ENCODE measurements around the gene LGALS8. TPM values are rescaled to one million over a fixed set of nuclear protein-coding genes. Genes with fewer than 3 reads are reported as not detected.

Gene LGALS8
- total RNA-seq, 2 donors from 2014 or later: 11.4 to 15.0 TPM

- Histone ChIP-seq H3K9ac (ENCODE audit: extremely low read depth, low read length, poor library complexity, severe bottlenecking) (no peak overlapping the region), H3K4me3 (ENCODE audit: low read length) (no peak overlapping the region), H3K27ac (ENCODE audit: low read depth, low read length) (no peak overlapping the region), H3K4me1 (ENCODE audit: control insufficient read depth, insufficient read depth, low read length) (no peaks in the 10 kb centered on the region), H3K9me3 (ENCODE audit: control insufficient read depth, low read length) (no peaks in the 10 kb centered on the region), H3K27me3 (ENCODE audit: control insufficient read depth, insufficient read depth, low read length, poor library complexity, severe bottlenecking) (no peaks in the 10 kb centered on the region), H3K36me3 (ENCODE audit: control insufficient read depth, insufficient read depth, low read length) (no peaks in the 10 kb centered on the region)
- no peak overlapping the region for H3K27ac Mint-ChIP-seq
- peaks cover 11% of the 10 kb centered on the region for H3K4me1 Mint-ChIP-seq
- H3K4me3 Mint-ChIP-seq: no peak overlapping the region
- H3K9me3 Mint-ChIP-seq: no peaks in the 10 kb centered on the region
- DNase-seq: no peak
- 95% methylated on average over 4 to 6 of the region's 6 CpGs for WGBS, 2 experiments (ENCODE audit: insufficient coverage in 1 of 2, insufficient read length in 1 of 2)
- no peaks in the 10 kb centered on the region for H3K27me3 Mint-ChIP-seq (ENCODE audit: insufficient read depth)
- H3K36me3 Mint-ChIP-seq (ENCODE audit: low read depth): no peaks in the 10 kb centered on the region
- TF ChIP-seq CTCF (conservative IDR thresholded peaks at IDR 0.05): no peak
These were observed 15.2 kb upstream of the LGALS8 start for GRCh38 chr1:236508593-236509027.

GRCh38 chr1:236509203-236509602, 14.6 kb upstream of the LGALS8 start:
- Histone ChIP-seq H3K4me3 (ENCODE audit: low read length) (no peak overlapping the region), H3K27ac (ENCODE audit: low read depth, low read length) (no peak overlapping the region), H3K4me1 (ENCODE audit: control insufficient read depth, insufficient read depth, low read length) (no peaks in the 10 kb centered on the region), H3K36me3 (ENCODE audit: control insufficient read depth, insufficient read depth, low read length) (no peaks in the 10 kb centered on the region), H3K9me3 (ENCODE audit: control insufficient read depth, low read length) (no peaks in the 10 kb centered on the region), H3K27me3 (ENCODE audit: control insufficient read depth, insufficient read depth, low read length, poor library complexity, severe bottlenecking) (no peaks in the 10 kb centered on the region), H3K9ac (ENCODE audit: extremely low read depth, low read length, poor library complexity, severe bottlenecking) (no peak overlapping the region)
- Mint-ChIP-seq H3K4me1 (peaks cover 10% of the 10 kb centered on the region), H3K27ac (no peak overlapping the region), H3K36me3 (ENCODE audit: low read depth) (no peaks in the 10 kb centered on the region), H3K9me3 (no peaks in the 10 kb centered on the region), H3K4me3 (no peak overlapping the region), H3K27me3 (ENCODE audit: insufficient read depth) (no peaks in the 10 kb centered on the region)
- WGBS, 2 experiments (ENCODE audit: insufficient coverage in 1 of 2, insufficient read length in 1 of 2): 94% methylated on average over 1 of the region's 1 CpG; no CpG with 5 or more reads in 1 of the 2 experiments
- TF ChIP-seq CTCF (conservative IDR thresholded peaks at IDR 0.05): no peak
- DNase-seq: no peak

DNA sequence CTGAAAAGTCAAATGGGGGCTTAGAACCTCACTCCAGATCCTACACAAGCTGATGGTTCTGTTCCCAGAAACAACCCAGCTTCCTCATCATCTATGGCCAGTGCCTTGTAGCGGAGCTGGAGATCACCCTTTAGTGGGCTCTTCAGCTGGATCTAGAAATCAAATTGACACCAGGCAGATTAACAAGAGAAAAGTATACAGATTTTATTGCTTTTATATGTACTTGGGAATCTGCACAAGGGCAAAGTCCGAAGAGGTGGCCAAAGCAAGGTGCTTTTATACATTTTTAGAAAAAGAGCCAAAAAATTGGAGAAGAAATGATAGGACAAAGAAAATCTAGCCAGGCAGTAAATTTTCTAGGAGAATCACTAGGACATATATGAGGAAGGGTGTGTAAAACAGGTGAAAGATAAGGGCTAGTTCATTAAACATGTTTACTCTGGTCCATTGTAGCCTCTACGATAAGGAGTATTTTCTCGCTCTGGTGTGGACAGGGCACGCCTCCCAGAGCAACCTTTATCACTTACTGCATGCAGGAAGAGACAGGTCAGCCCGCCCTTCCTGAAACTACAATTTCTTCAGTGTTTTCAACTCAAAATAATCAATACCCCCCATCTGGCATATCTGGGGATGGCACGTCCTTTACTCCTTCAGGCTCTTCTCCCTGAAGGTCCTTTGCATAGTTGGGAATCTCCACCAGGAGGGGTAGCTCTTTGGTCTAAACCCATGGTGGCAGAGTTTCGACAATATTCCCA, 14.0 kb upstream of the LGALS8 start:
- DNase-seq: no peak
- Histone ChIP-seq H3K9ac (ENCODE audit: extremely low read depth, low read length, poor library complexity, severe bottlenecking) (no peak overlapping the region), H3K4me3 (ENCODE audit: low read length) (no peak overlapping the region), H3K36me3 (ENCODE audit: control insufficient read depth, insufficient read depth, low read length) (no peaks in the 10 kb centered on the region), H3K9me3 (ENCODE audit: control insufficient read depth, low read length) (no peaks in the 10 kb centered on the region), H3K27me3 (ENCODE audit: control insufficient read depth, insufficient read depth, low read length, poor library complexity, severe bottlenecking) (no peaks in the 10 kb centered on the region), H3K27ac (ENCODE audit: low read depth, low read length) (no peak overlapping the region), H3K4me1 (ENCODE audit: control insufficient read depth, insufficient read depth, low read length) (no peaks in the 10 kb centered on the region)
- H3K4me1 Mint-ChIP-seq: peaks cover 4% of the 10 kb centered on the region
- H3K9me3 Mint-ChIP-seq: no peaks in the 10 kb centered on the region
- H3K27me3 Mint-ChIP-seq (ENCODE audit: insufficient read depth): no peaks in the 10 kb centered on the region
- no peak overlapping the region for H3K27ac Mint-ChIP-seq
- no peaks in the 10 kb centered on the region for H3K36me3 Mint-ChIP-seq (ENCODE audit: low read depth)
- 92 to 97% methylated on average over 5 to 8 of the region's 8 CpGs for WGBS, 2 experiments (ENCODE audit: insufficient coverage in 1 of 2, insufficient read length in 1 of 2)
- no peak overlapping the region for H3K4me3 Mint-ChIP-seq
- TF ChIP-seq CTCF (conservative IDR thresholded peaks at IDR 0.05): peak; percentile 61
